Osteocyte (in vitro differentiated cells): Measurements from ENCODE around the gene RDX. TPM values are rescaled to one million over a fixed set of nuclear protein-coding genes. Genes with fewer than 3 reads are reported as not detected.
"Not testable (repeated sequence)": the region's sequence is repeated elsewhere in the genome, so short reads cannot be mapped to it uniquely, and the experiment has no call there.

Experiments used
- DNase-seq: peaks from one replicate; pipeline ENCODE4 v3.0.0; 2021; ENCODE audit warnings: mixed read lengths; ENCODE audit not compliant: unreplicated experiment; ENCODE audit errors: extremely low spot score
- H3K27ac Mint-ChIP-seq: one replicate; pipeline ENCODE4 v1.8.0; 2021; ENCODE audit warnings: mild to moderate bottlenecking, mixed read lengths; ENCODE audit not compliant: unreplicated experiment
- H3K27me3 Mint-ChIP-seq: one replicate; pipeline ENCODE4 v1.8.0; 2021; ENCODE audit warnings: mixed read lengths; ENCODE audit not compliant: unreplicated experiment
- H3K36me3 Mint-ChIP-seq: one replicate; pipeline ENCODE4 v1.8.0; 2021; ENCODE audit warnings: mixed read lengths; ENCODE audit not compliant: unreplicated experiment
- H3K4me1 Mint-ChIP-seq: one replicate; pipeline ENCODE4 v1.8.0; 2021; ENCODE audit warnings: mixed read lengths; ENCODE audit not compliant: unreplicated experiment
- H3K4me3 Mint-ChIP-seq: one replicate; pipeline ENCODE4 v1.8.0; 2021; ENCODE audit warnings: mild to moderate bottlenecking, moderate library complexity, mixed read lengths; ENCODE audit not compliant: unreplicated experiment
- H3K9me3 Mint-ChIP-seq: one replicate; pipeline ENCODE4 v1.8.0; 2021; ENCODE audit warnings: mixed read lengths; ENCODE audit not compliant: unreplicated experiment
- CTCF ChIP-seq: fragments of 200-600 bp; sonication (generic); IDR thresholded peaks from 2 replicates; pipeline ENCODE4 v1.5.0; 2021; ENCODE audit warnings: antibody characterized with exemption, mild to moderate bottlenecking, moderate library complexity
- total RNA-seq: library from RNA; stranded (reverse); gene quantifications from 2 replicates; pipeline ENCODE4 v1.2.1, GENCODE V29; 2021

RDX gene
- total RNA-seq, 1 donor from 2014 or later: 163 TPM

GRCh38 chr11:110208678-110209312 is 87.6 kb downstream of the RDX start:
- not testable (repeated sequence) for H3K27me3 Mint-ChIP-seq, H3K36me3 Mint-ChIP-seq, H3K4me1 Mint-ChIP-seq, DNase-seq, H3K27ac Mint-ChIP-seq, H3K9me3 Mint-ChIP-seq
- TF ChIP-seq CTCF: peak; percentile 23
- peak overlapping the region; percentile 72 for H3K4me3 Mint-ChIP-seq

- no peak for DNase-seq
- Mint-ChIP-seq H3K27me3 (no peaks in the 10 kb centered on the region), H3K4me3 (no peak overlapping the region), H3K9me3 (no peaks in the 10 kb centered on the region), H3K4me1 (peaks cover 5% of the 10 kb centered on the region), H3K27ac (no peak overlapping the region), H3K36me3 (no peaks in the 10 kb centered on the region)
- TF ChIP-seq CTCF: no peak
Observed at GRCh38 chr11:110207123-110207522, 89.3 kb downstream of the RDX start.

GRCh38 chr11:110200836-110201235 is 95.6 kb downstream of the RDX start:
- no peak overlapping the region for H3K4me3 Mint-ChIP-seq
- H3K27me3 Mint-ChIP-seq: no peaks in the 10 kb centered on the region
- DNase-seq: no peak
- H3K36me3 Mint-ChIP-seq: no peaks in the 10 kb centered on the region
- no peak overlapping the region for H3K27ac Mint-ChIP-seq
- TF ChIP-seq CTCF: no peak
- no peaks in the 10 kb centered on the region for H3K9me3 Mint-ChIP-seq
- peaks cover 11% of the 10 kb centered on the region for H3K4me1 Mint-ChIP-seq

- no peak for DNase-seq
- H3K27me3 Mint-ChIP-seq: no peaks in the 10 kb centered on the region
- no peak overlapping the region for H3K27ac Mint-ChIP-seq
- H3K4me3 Mint-ChIP-seq: no peak overlapping the region
- H3K4me1 Mint-ChIP-seq: peaks cover 17% of the 10 kb centered on the region
- no peak for TF ChIP-seq CTCF
- H3K9me3 Mint-ChIP-seq: no peaks in the 10 kb centered on the region
- H3K36me3 Mint-ChIP-seq: no peaks in the 10 kb centered on the region
Observed at GRCh38 chr11:110200241-110200640, 96.2 kb downstream of the RDX start.

- no peaks in the 10 kb centered on the region for H3K27me3 Mint-ChIP-seq
- H3K4me1 Mint-ChIP-seq: peaks cover 21% of the 10 kb centered on the region
- H3K36me3 Mint-ChIP-seq: no peaks in the 10 kb centered on the region
- no peak for DNase-seq
- TF ChIP-seq CTCF: no peak
- H3K4me3 Mint-ChIP-seq: no peak overlapping the region
- no peak overlapping the region for H3K27ac Mint-ChIP-seq
- no peaks in the 10 kb centered on the region for H3K9me3 Mint-ChIP-seq
Observed at GRCh38 chr11:110199184-110199981, 97.0 kb downstream of the RDX start.
